ENCODE measurements around the gene NPFF. TPM values are rescaled to one million over a fixed set of nuclear protein-coding genes. Genes with fewer than 3 reads are reported as not detected.

NPFF gene
- total and polyA plus RNA-seq, 10 of the 15 experiments (the other 5 are each of a cell fraction or from before 2014, with no cell fraction given): 0.21 to 0.69 (median 0.23) TPM; not detected in 7

DNA sequence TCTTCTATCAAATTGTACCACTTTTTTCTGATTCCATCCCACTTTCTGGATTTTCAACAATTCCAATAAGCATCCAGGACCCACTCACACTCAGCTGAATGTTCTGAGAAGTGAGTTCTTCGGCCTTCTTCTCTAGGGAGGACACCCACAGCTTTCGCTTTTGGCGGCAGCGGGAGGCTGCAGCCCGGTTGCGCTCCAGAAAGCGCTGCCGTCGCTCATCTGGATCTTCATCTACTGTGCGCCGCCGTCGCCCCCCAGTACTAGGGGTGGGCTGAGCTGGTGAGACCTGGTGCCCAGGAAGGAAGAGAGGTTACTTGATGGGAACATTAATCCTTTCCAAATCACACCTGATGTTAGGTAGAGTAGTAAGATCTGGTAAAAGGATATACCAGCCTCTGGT is 17.2 kb upstream of the NPFF start:
- H3K4me2 ChIP-seq (ENCODE audit: control insufficient read depth, insufficient read depth): no peak overlapping the region
- no peaks in the 10 kb centered on the region for H3K79me2 ChIP-seq (ENCODE audit: control insufficient read depth, insufficient read depth, low read length)
- intact Hi-C loops (cut with micrococcal nuclease; ENCODE audit: unreplicated experiment): no loop called here
- no TSS peak for BruUV-seq (replicated peaks)
- in situ Hi-C loops (cut with MboI): no loop called here
- DNase-seq (ENCODE audit: low read depth, low spot score) (no peak), FAIRE-seq (no peak), ATAC-seq (no peak)
- no peak overlapping the region for H3K4me3 ChIP-seq
- CTCF ChIA-PET: interaction anchor here (0.6 kb wide), 1 partner anchor 125 kb away, joined by 3 read pairs; no protein-coding TSS in a partner anchor
- POLR2A ChIA-PET: no interaction called here
- H3K4me1 ChIP-seq (ENCODE audit: control insufficient read depth, insufficient read depth, low read length): no peaks in the 10 kb centered on the region
- H3K36me3 ChIP-seq (ENCODE audit: control insufficient read depth in 2 of 2, insufficient read depth in 2 of 2, low read length in 1 of 2): peaks cover 5 to 10% of the 10 kb centered on the region in 2 experiments; a peak in 3 of 4 replicates
- H3K27ac ChIP-seq (ENCODE audit: control insufficient read depth, insufficient read depth): no peak overlapping the region
- H3K9me3 ChIP-seq (replicated peaks; ENCODE audit: control insufficient read depth, insufficient read depth, low read length): no peaks in the 10 kb centered on the region
- RAD21 ChIA-PET (ENCODE audit: unreplicated experiment): no interaction called here
- WGBS (ENCODE audit: insufficient coverage, insufficient replicate concordance, low lambda C conversion rate, missing lambda C conversion rate): 99% methylated on average over 13 of the region's 13 CpGs
- no peak overlapping the region for H2AFZ ChIP-seq (ENCODE audit: control insufficient read depth, low read depth, low read length)
- SMC1A ChIA-PET (ENCODE audit: uncharacterized antibody, unreplicated experiment): no interaction called here
- H4K20me1 ChIP-seq (ENCODE audit: control insufficient read depth, insufficient read depth): no peaks in the 10 kb centered on the region
- no peaks in the 10 kb centered on the region for H3K27me3 ChIP-seq (replicated peaks in 1 of 2; ENCODE audit: control insufficient read depth in 2 of 2, insufficient read depth in 2 of 2, low read length in 1 of 2)
- no peak overlapping the region for H3K9ac ChIP-seq (ENCODE audit: control insufficient read depth, insufficient read depth, low read length)
- TF ChIP-seq WRNIP1 (IDR thresholded peaks at IDR 0.05; ENCODE audit: borderline replicate concordance, low read depth, low read length) (no peak), NR2C2 (IDR thresholded peaks at IDR 0.05; ENCODE audit: borderline replicate concordance, control insufficient read depth, insufficient read length, low read depth) (no peak), POU2F2 (IDR thresholded peaks at IDR 0.05; ENCODE audit: borderline replicate concordance, low read depth, low read length) (no peak), TARDBP (IDR thresholded peaks at IDR 0.05; ENCODE audit: borderline replicate concordance) (no peak), MXI1 (IDR thresholded peaks at IDR 0.05; ENCODE audit: low read depth, low read length) (no peak), HSF1 (IDR thresholded peaks at IDR 0.05; ENCODE audit: low read depth, low read length) (no peak), MLLT1 (IDR thresholded peaks at IDR 0.05) (no peak), CHD4 (IDR thresholded peaks at IDR 0.05) (no peak), SP1 (IDR thresholded peaks at IDR 0.05; ENCODE audit: low read depth, low read length) (no peak), SREBF2 (IDR thresholded peaks at IDR 0.05; ENCODE audit: low read length) (no peak), CEBPB (IDR thresholded peaks at IDR 0.05; ENCODE audit: borderline replicate concordance in 1 of 2, low read depth in 2 of 2, low read length in 2 of 2) (no peak)
- TF ChIP-seq, protein P1, sequence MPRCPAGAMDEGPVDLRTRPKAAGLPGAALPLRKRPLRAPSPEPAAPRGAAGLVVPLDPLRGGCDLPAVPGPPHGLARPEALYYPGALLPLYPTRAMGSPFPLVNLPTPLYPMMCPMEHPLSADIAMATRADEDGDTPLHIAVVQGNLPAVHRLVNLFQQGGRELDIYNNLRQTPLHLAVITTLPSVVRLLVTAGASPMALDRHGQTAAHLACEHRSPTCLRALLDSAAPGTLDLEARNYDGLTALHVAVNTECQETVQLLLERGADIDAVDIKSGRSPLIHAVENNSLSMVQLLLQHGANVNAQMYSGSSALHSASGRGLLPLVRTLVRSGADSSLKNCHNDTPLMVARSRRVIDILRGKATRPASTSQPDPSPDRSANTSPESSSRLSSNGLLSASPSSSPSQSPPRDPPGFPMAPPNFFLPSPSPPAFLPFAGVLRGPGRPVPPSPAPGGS (IDR thresholded peaks at IDR 0.05; ENCODE audit: borderline replicate concordance, insufficient read depth, low read depth, low read length, poor library complexity, severe bottlenecking): no peak
- TF ChIP-seq, protein P2, sequence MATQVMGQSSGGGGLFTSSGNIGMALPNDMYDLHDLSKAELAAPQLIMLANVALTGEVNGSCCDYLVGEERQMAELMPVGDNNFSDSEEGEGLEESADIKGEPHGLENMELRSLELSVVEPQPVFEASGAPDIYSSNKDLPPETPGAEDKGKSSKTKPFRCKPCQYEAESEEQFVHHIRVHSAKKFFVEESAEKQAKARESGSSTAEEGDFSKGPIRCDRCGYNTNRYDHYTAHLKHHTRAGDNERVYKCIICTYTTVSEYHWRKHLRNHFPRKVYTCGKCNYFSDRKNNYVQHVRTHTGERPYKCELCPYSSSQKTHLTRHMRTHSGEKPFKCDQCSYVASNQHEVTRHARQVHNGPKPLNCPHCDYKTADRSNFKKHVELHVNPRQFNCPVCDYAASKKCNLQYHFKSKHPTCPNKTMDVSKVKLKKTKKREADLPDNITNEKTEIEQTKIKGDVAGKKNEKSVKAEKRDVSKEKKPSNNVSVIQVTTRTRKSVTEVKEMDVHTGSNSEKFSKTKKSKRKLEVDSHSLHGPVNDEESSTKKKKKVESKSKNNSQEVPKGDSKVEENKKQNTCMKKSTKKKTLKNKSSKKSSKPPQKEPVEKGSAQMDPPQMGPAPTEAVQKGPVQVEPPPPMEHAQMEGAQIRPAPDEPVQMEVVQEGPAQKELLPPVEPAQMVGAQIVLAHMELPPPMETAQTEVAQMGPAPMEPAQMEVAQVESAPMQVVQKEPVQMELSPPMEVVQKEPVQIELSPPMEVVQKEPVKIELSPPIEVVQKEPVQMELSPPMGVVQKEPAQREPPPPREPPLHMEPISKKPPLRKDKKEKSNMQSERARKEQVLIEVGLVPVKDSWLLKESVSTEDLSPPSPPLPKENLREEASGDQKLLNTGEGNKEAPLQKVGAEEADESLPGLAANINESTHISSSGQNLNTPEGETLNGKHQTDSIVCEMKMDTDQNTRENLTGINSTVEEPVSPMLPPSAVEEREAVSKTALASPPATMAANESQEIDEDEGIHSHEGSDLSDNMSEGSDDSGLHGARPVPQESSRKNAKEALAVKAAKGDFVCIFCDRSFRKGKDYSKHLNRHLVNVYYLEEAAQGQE (IDR thresholded peaks at IDR 0.05; ENCODE audit: low read depth, low read length): no peak

All from GM12878 (cell line).